Erythroblast (primary cell): ENCODE results near the gene FLYWCH2.
"Not testable (repeated sequence)": the region's sequence is repeated elsewhere in the genome, so short reads cannot be mapped to it uniquely, and the experiment has no call there.

Experiments used
- GATA1 ChIP-seq: IDR thresholded peaks from 2 replicates; pipeline ENCODE4 v1.6.1; 2011; ENCODE audit warnings: low read depth, mild to moderate bottlenecking, control low read depth, low read length, moderate library complexity
- POLR2A ChIP-seq: IDR thresholded peaks from 2 replicates; pipeline ENCODE4 v1.6.1; 2011; ENCODE audit warnings: mild to moderate bottlenecking, low read length

DNA sequence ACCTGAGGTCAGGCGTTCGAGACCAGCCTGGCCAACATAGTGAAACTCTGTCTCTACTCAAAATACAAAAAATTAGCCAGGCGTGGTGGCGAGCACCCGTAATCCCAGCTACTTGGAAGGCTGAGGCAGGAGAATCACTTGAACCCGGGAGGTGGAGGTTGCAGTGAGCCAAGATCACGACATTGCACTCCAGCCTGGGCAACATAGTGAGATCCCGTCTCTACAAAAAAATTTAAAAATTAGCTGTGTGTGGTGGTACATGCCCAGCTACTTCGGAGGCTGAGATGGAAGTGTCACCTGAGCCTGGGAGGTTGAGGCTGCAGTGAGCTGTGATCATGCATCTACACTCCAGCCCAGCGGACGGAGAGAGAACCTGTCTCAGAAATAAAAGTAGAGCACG, 60.7 kb downstream of the FLYWCH2 start:
- not testable (repeated sequence) for TF ChIP-seq POLR2A, GATA1
